Kidney epithelial cell (primary cell): ENCODE results near the gene KIF9. TPM values are rescaled to one million over a fixed set of nuclear protein-coding genes. Genes with fewer than 3 reads are reported as not detected.
"Not testable (repeated sequence)": the region's sequence is repeated elsewhere in the genome, so short reads cannot be mapped to it uniquely, and the experiment has no call there.

ENCODE experiments used
- DNase-seq: peaks from one replicate; pipeline ENCODE4 v3.0.0-alpha.2; 2010; ENCODE audit warnings: low read depth
- H3K27me3 ChIP-seq: 2 replicates; pipeline ENCODE4 v1.6.0; 2011; ENCODE audit warnings: low read length; ENCODE audit not compliant: control insufficient read depth, insufficient read depth
- H3K36me3 ChIP-seq: 2 replicates; pipeline ENCODE4 v1.5.1; 2011; ENCODE audit warnings: low read length; ENCODE audit not compliant: control insufficient read depth, insufficient read depth
- H3K4me3 ChIP-seq: 2 replicates; pipeline ENCODE4 v1.5.1; 2011; ENCODE audit warnings: low read depth, mild to moderate bottlenecking, control low read depth, low read length
- total RNA-seq: library from RNA; depleted of rRNA; stranded (reverse); fragments of >200 nt; gene quantifications from 2 replicates; pipeline ENCODE4 v1.2.3, GENCODE V29; 2015
- TF ChIP-seq, protein P1 (sequence below): IDR thresholded peaks from 2 replicates; pipeline ENCODE4 v1.5.1; 2011; ENCODE audit warnings: mild to moderate bottlenecking, moderate library complexity, low read length, control low read depth, inconsistent platforms; ENCODE audit not compliant: insufficient read depth, poor library complexity, severe bottlenecking

The KIF9 gene
- total RNA-seq, 1 donor from 2014 or later: 14.5 TPM

DNA sequence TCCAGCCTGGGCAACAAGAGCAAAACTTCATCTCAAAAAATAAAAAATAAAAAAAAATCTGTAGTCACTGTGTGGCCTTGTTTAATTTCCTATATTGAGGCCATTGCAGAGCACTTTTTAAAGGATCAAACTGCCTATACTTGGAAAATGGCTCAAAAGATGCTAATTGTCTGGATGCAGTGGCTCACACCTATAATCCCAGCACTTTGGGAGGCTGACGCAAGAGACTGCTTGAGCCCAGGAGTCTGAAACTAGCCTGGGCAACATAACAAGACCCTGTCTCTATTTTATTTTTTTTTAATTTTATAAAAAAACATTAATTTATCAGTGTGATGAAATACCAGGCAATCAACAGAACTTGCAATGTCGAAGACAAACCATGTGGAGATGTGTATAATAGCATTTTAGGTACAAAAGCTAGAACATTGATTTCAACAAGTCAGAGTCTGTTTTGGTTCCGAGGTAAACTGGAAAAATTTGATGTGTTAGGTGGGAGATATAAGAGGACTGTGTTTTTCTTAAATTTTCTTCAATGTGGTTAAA is 71.7 kb downstream of the KIF9 start:
- Histone ChIP-seq H3K27me3 (no peaks in the 10 kb centered on the region), H3K4me3 (no peak overlapping the region), H3K36me3 (no peaks in the 10 kb centered on the region)
- DNase-seq: no peak
- TF ChIP-seq, protein P1, sequence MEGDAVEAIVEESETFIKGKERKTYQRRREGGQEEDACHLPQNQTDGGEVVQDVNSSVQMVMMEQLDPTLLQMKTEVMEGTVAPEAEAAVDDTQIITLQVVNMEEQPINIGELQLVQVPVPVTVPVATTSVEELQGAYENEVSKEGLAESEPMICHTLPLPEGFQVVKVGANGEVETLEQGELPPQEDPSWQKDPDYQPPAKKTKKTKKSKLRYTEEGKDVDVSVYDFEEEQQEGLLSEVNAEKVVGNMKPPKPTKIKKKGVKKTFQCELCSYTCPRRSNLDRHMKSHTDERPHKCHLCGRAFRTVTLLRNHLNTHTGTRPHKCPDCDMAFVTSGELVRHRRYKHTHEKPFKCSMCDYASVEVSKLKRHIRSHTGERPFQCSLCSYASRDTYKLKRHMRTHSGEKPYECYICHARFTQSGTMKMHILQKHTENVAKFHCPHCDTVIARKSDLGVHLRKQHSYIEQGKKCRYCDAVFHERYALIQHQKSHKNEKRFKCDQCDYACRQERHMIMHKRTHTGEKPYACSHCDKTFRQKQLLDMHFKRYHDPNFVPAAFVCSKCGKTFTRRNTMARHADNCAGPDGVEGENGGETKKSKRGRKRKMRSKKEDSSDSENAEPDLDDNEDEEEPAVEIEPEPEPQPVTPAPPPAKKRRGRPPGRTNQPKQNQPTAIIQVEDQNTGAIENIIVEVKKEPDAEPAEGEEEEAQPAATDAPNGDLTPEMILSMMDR: no peak

DNA sequence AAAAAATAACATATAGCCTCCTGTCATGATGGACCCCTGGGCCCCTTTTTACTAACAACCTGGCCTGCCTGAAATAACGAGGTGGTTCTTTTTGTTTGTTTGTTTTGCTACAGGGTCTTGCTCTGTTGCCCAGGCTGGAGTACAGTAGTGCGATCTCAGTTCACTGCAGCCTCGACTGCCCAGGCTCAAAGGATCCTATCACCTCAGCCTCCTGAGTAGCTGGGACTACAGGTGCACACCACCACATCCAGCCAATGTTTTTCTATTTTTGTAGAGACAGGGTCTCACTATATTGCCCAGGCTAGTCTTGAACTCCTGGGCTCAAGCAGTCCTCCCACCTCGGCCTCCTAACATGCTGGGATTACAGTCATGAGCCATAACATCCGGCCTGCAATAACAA is 76.6 kb downstream of the KIF9 start:
- not testable (repeated sequence) for H3K36me3 ChIP-seq, H3K27me3 ChIP-seq, H3K4me3 ChIP-seq, DNase-seq

DNA sequence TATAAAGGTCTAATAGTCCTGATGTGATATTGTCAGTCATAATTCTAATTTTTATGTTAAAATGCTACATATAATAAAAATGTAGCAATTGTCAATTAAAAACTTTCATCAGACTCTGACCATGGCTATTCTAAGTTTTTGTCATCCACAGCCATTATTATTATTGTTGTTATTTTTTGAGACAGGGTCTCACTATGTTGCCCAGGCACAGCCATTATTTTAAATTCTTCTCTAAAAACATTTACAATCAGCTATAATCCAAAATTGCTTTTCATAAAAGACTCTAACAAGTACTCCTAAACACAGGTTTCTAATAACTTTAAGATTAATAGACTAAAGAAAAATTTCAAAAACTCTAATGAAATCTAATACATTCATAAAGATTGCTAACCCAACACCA is 77.7 kb downstream of the KIF9 start:
- DNase-seq: no peak
- TF ChIP-seq, protein P1: no peak
- no peaks in the 10 kb centered on the region for H3K27me3 ChIP-seq

DNA sequence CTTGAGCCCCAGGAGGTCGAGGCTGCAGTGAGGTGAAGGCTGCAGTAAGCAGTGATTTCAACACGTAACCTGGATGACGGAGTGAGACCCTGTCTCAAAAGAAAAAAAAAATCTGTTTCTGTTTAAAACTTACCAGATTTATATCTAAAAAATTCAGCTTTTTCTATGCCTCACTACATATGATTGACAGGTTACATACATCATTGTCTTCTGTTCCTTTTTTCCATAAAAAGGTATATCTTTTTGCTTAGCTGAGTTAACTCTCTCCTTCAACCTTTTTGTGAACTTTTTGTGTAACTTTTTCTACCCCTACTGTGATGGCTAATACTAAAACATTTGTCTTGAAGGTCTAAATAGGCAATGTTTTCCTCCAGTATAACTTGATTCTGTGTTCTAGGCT is 80.1 kb downstream of the KIF9 start:
- TF ChIP-seq, protein P1: no peak
- no peak overlapping the region for H3K4me3 ChIP-seq
- H3K27me3 ChIP-seq: no peaks in the 10 kb centered on the region
- H3K36me3 ChIP-seq: no peaks in the 10 kb centered on the region
- DNase-seq: no peak

More for the DNA sequence above, 77.7 kb downstream of the KIF9 start:
- no peaks in the 10 kb centered on the region for H3K36me3 ChIP-seq
- H3K4me3 ChIP-seq: no peak overlapping the region

DNA sequence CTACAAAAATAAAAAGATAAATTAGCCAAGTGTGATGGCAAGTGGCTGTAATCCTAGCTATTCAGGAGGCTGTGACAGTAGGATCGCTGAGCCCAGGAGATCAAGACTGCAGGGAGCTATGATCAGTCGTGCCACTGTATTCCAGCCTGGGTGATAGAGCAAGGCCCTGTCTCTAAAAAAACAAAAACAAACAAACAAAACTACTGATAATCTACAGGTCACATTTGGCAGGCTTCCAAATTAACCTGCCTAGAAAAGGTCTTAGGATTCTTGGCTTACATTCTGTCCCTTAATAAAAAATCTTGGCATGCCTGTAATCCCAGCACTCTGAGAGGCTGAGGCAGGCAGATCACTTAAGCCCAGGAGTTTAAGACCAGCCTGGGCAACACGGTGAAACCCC is 85.3 kb downstream of the KIF9 start:
- no peak for DNase-seq
- TF ChIP-seq, protein P1: no peak
- no peaks in the 10 kb centered on the region for H3K27me3 ChIP-seq
- H3K4me3 ChIP-seq: no peak overlapping the region
- no peaks in the 10 kb centered on the region for H3K36me3 ChIP-seq

DNA sequence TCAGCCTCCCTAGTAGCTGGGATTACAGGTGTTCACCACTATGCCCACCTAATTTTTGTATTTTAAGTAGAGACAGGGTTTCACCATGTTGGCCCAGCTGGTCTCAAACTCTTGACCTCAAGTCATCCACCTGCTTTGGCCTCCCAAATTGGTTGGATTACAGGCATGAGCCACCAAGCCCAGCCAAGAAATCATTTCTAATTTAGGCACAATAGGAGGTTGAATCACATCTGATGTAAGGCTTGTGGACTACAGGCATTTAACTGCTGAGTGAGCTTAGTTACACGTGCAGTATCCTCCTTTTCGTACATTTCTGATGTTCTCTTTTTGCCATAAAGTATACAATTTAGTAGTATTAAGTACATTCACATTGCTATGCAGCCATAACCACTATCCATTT is 87.6 kb downstream of the KIF9 start:
- H3K4me3 ChIP-seq: no peak overlapping the region
- no peak for DNase-seq
- H3K27me3 ChIP-seq: no peaks in the 10 kb centered on the region
- TF ChIP-seq, protein P1: no peak
- H3K36me3 ChIP-seq: no peaks in the 10 kb centered on the region
